Activated T-helper 9 cell treated with anti-CD3 and anti-CD28 coated beads, Interleukin-2, amount 50 U/mL, for 16 hours (primary cell): ENCODE data around the gene CSPG4.
"Not testable (repeated sequence)": the region's sequence is repeated elsewhere in the genome, so short reads cannot be mapped to it uniquely, and the experiment has no call there.

Source experiments
- DNase-seq: peaks from one replicate; pipeline ENCODE4 v3.0.0-alpha.2; 2020; ENCODE audit warnings: low read depth

Gene CSPG4

GRCh38 chr15:75648156-75649000 is 64.3 kb downstream of the CSPG4 start:
- no peak for DNase-seq

- DNase-seq = peak; percentile 49
These were observed 65.1 kb downstream of the CSPG4 start, which contains the start of gene SNX33 for GRCh38 chr15:75647370-75648155. Gene SNX33, plus strand, starts transcription at chr15:75647912. Its CDS starts 1,191 bp downstream, at chr15:75649103.

- no peak for DNase-seq
These were observed 65.7 kb downstream of the CSPG4 start for GRCh38 chr15:75646944-75647364.

- no peak for DNase-seq
These were observed 66.3 kb downstream of the CSPG4 start for GRCh38 chr15:75646112-75646943.

GRCh38 chr15:75644376-75644775 is 68.3 kb downstream of the CSPG4 start:
- no peak for DNase-seq

GRCh38 chr15:75641603-75642002 is 71.0 kb downstream of the CSPG4 start:
- DNase-seq = no peak

- no peak for DNase-seq
These were observed 71.5 kb downstream of the CSPG4 start for GRCh38 chr15:75641179-75641503.

GRCh38 chr15:75640483-75641178 is 72.0 kb downstream of the CSPG4 start:
- peak; percentile 30 for DNase-seq

- DNase-seq = peak; percentile 86
These were observed 72.8 kb downstream of the CSPG4 start, which contains the start of gene IMP3 for GRCh38 chr15:75639709-75640482. Gene IMP3, minus strand, starts transcription at chr15:75640224. Its CDS starts 56 bp downstream, at chr15:75640168.

- no peak for DNase-seq
These were observed 73.4 kb downstream of the CSPG4 start for GRCh38 chr15:75639191-75639708.

- DNase-seq = no peak
These were observed 75.2 kb downstream of the CSPG4 start for GRCh38 chr15:75637245-75638009.

GRCh38 chr15:75636026-75636425 is 76.6 kb downstream of the CSPG4 start:
- no peak for DNase-seq

GRCh38 chr15:75633922-75634321 is 78.7 kb downstream of the CSPG4 start:
- not testable (repeated sequence) for DNase-seq

GRCh38 chr15:75631935-75632334 is 80.7 kb downstream of the CSPG4 start:
- no peak for DNase-seq

GRCh38 chr15:75625542-75626347 is 86.9 kb downstream of the CSPG4 start, which contains the start of gene SNUPN:
Gene SNUPN, minus strand, starts transcription at chr15:75625725. Its CDS starts 4,674 bp downstream, at chr15:75621051.
- DNase-seq = peak; percentile 90
